Fibroblast of mammary gland (primary cell): ENCODE results near the gene LACTBL1.

Source experiments
- DNase-seq: peaks from one replicate; pipeline ENCODE4 v3.0.0-alpha.2; 2010; ENCODE audit warnings: low read depth
- H3K4me3 ChIP-seq: 2 replicates; pipeline ENCODE4 v1.5.1; 2011; ENCODE audit warnings: low read depth, mild to moderate bottlenecking, low read length, moderate library complexity; ENCODE audit not compliant: control insufficient read depth
- TF ChIP-seq, protein P1 (sequence below): conservative IDR thresholded peaks from 2 replicates; pipeline ENCODE4 v1.5.1; 2011; ENCODE audit warnings: low read depth, low read length, inconsistent platforms; ENCODE audit not compliant: control insufficient read depth, insufficient read depth

The LACTBL1 gene

DNA sequence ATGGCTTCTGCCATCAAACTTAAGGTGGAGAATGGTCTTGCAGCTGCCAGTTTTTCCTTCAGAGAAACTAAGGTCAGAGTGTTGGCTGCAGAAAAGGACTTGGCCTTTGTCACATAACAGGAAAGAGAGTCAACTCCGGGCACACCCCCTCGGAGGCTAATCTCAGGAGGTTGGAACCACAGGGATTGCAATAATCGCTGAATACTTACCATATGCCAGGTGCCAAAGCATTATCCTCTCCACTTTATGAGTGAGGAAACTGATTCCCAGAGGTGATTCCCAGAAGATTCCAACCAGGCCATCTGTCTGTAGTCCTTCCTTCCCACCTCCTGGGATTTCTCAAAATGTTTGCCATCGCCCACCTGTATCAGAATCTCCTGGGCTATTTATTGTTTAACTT, 54.0 kb downstream of the LACTBL1 start:
- no peak overlapping the region for H3K4me3 ChIP-seq
- TF ChIP-seq, protein P1, sequence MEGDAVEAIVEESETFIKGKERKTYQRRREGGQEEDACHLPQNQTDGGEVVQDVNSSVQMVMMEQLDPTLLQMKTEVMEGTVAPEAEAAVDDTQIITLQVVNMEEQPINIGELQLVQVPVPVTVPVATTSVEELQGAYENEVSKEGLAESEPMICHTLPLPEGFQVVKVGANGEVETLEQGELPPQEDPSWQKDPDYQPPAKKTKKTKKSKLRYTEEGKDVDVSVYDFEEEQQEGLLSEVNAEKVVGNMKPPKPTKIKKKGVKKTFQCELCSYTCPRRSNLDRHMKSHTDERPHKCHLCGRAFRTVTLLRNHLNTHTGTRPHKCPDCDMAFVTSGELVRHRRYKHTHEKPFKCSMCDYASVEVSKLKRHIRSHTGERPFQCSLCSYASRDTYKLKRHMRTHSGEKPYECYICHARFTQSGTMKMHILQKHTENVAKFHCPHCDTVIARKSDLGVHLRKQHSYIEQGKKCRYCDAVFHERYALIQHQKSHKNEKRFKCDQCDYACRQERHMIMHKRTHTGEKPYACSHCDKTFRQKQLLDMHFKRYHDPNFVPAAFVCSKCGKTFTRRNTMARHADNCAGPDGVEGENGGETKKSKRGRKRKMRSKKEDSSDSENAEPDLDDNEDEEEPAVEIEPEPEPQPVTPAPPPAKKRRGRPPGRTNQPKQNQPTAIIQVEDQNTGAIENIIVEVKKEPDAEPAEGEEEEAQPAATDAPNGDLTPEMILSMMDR = no peak
- DNase-seq = no peak

DNA sequence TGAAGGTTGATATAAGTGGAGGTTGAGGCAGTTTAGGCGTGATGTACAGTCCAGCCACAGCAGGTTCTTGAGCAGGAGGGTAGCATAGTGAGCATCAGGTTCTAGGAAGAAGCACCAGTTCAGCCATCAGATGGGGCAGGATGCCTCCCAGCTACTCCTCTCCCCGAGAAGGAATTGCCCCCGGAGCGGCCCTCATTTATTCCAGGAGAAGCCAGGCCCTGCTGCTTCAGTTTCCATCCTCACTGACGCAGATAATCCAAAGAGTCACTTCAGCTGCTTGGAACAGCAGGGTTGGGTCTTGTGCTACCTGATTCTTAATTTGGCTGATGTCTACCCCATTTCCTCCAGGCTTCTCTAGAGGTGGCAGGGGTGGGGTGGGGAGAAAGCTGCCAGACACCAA, 54.7 kb downstream of the LACTBL1 start:
- TF ChIP-seq, protein P1 = no peak
- DNase-seq = no peak
- no peak overlapping the region for H3K4me3 ChIP-seq

DNA sequence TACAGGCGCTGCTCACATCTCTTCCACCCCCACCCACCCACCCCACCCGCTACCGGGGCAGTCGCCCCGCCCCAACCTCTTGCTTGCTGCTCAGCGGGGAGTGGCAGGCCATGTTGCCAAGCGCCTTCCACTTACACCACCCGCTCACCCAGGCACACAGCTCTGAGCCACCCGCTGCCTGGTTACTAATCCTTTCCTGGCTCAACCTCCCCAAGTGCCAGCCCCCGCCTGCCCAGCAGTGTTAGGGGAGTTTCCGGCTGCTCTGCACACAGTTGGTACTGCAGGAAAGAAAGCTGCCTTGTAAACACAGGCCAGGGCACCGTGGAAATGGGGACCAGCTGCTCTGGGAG, 56.2 kb downstream of the LACTBL1 start:
- DNase-seq = no peak
- TF ChIP-seq, protein P1 = no peak
- H3K4me3 ChIP-seq = no peak overlapping the region

DNA sequence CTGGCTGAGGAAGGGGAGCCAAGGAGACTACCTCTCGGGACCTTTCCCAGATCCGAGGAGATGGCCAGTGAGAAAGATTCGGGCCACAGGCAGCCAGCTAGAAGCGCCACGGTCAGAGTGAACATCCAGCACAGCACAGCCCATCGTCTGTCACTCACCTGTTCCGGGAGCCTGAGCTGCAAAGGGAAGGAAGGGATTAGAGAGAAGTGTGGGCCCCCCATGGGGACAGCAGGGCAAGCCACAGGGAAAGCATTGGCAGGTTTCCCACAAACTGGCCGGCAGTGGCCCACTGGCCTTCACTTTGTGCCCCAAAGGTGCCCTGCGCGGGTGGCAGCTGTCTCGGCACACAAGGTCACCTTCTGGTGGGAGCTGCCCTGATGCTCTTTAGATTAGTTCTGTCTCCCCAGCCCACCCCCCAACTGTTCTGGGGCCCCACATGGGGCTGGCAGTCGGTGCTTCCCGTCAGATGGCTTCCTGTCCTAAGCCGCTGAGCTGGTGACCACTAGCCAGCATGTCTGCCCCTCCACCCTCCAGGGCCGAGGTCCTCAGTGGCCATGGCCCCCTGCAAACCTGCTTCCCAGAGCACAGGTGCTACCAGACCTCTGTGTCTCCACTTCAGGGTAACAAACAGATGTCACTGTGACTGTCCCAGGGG, 56.7 kb downstream of the LACTBL1 start:
- H3K4me3 ChIP-seq = no peak overlapping the region
- TF ChIP-seq, protein P1 = no peak
- no peak for DNase-seq

DNA sequence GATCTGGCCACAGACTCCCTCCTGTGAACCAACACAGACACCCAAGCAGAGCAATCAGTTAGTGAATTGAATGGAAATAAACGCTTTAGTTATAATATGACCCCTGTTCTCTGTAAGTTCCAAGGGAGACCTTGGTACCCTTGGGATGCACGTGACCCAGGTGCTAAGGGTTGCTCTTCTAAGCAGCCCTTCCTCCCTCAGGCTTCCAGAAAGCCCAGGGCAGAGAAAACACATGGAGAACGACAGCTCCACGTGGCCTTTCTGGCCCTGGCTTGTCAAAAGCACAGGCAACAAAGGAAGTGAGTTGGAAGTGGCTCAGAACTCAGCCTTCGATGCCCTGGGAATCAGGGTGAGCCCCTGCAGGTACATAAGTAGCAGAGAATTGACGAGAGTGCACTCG, 57.4 kb downstream of the LACTBL1 start:
- DNase-seq = no peak
- TF ChIP-seq, protein P1 = no peak
- H3K4me3 ChIP-seq = no peak overlapping the region

DNA sequence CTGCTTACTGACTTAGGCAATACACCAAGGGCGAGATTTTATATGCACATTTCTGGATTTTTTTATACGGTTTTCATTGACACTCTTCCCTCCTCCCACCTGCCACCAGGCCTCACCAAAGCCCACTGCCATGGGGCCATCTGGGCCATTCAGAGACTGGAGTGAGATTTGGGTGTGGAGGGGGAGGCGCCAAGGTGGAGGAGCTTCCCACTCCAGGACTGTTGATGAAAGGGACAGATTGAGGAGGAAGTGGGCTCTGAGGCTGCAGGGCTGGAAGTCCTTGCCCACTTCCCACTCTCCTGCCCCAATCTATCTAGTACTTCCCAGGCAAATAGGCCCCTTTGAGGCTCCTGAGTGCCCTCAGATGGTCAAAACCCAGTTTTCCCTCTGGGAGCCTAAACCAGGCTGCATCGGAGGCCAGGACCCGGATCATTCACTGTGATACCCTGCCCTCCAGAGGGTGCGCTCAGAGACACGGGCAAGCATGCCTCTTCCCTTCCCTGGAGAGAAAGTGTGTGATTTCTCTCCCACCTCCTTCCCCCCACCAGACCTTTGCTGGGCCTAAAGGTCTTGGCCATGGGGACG, 57.9 kb downstream of the LACTBL1 start:
- no peak overlapping the region for H3K4me3 ChIP-seq
- no peak for DNase-seq
- TF ChIP-seq, protein P1 = no peak
